NCI-H187 (cell line): ENCODE data around the gene DZIP1.
"Not testable (repeated sequence)": the region's sequence is repeated elsewhere in the genome, so short reads cannot be mapped to it uniquely, and the experiment has no call there.

Source experiments
- DNase-seq, 2 experiments: peaks; one replicate each; lab custom pipeline; 2025; lab: John Stamatoyannopoulos, UW

Gene DZIP1

GRCh38 chr13:95644601-95645052 is at the start of gene DZIP1:
Gene DZIP1, minus strand, starts transcription at chr13:95644706. Its CDS starts 2,677 bp downstream, at chr13:95642029.
- DNase-seq: peak in 1 of 2 experiments; percentile 27

GRCh38 chr13:95690986-95691385 is 46.5 kb upstream of the DZIP1 start:
- DNase-seq: not testable (repeated sequence)

- DNase-seq: no peak
Observed at GRCh38 chr13:95689582-95689926, 45.0 kb upstream of the DZIP1 start.

GRCh38 chr13:95684960-95685359 is 40.5 kb upstream of the DZIP1 start:
- DNase-seq: not testable (repeated sequence)

- no peak for DNase-seq
Observed at GRCh38 chr13:95684418-95684817, 39.9 kb upstream of the DZIP1 start.

GRCh38 chr13:95679722-95680121 is 35.2 kb upstream of the DZIP1 start:
- no peak for DNase-seq

- DNase-seq: no peak
Observed at GRCh38 chr13:95678967-95679366, 34.5 kb upstream of the DZIP1 start.

GRCh38 chr13:95677564-95678266 is 33.2 kb upstream of the DZIP1 start:
- no peak for DNase-seq

- peak; percentile 98 to 99 for DNase-seq
Observed at GRCh38 chr13:95676762-95677563, 32.5 kb upstream of the DZIP1 start, which contains the start of gene DNAJC3. Gene DNAJC3, plus strand, starts transcription at chr13:95677139. Its CDS starts 117 bp downstream, at chr13:95677256.

GRCh38 chr13:95676105-95676761 is 31.7 kb upstream of the DZIP1 start:
- DNase-seq: no peak

GRCh38 chr13:95671597-95671996 is 27.1 kb upstream of the DZIP1 start:
- no peak for DNase-seq

GRCh38 chr13:95667235-95667634 is 22.7 kb upstream of the DZIP1 start:
- DNase-seq: not testable (repeated sequence)

- DNase-seq: no peak
Observed at GRCh38 chr13:95660981-95661581, 16.6 kb upstream of the DZIP1 start.

- DNase-seq: no peak
Observed at GRCh38 chr13:95659500-95659899, 15.0 kb upstream of the DZIP1 start.

GRCh38 chr13:95656386-95657015 is 12.0 kb upstream of the DZIP1 start:
- DNase-seq: no peak

GRCh38 chr13:95652821-95653220 is 8.3 kb upstream of the DZIP1 start:
- no peak for DNase-seq

- DNase-seq: no peak
Observed at GRCh38 chr13:95652244-95652764, 7.8 kb upstream of the DZIP1 start.

GRCh38 chr13:95650696-95651095 is 6.2 kb upstream of the DZIP1 start:
- no peak for DNase-seq

GRCh38 chr13:95647321-95647720 is 2.8 kb upstream of the DZIP1 start:
- no peak for DNase-seq

GRCh38 chr13:95643936-95644598 is 439 bp downstream of the DZIP1 start:
- DNase-seq: no peak

GRCh38 chr13:95643571-95643935 is 953 bp downstream of the DZIP1 start:
- no peak for DNase-seq
